NCI-H345 treated with DMSO at 0.1 percent for 48 hours (cell line): ENCODE results near the gene RPS15.

Experiments used
- DNase-seq: peaks from one replicate; lab custom pipeline; 2025; ENCODE audit not compliant: unreplicated experiment; lab: John Stamatoyannopoulos, UW

RPS15 gene

DNA sequence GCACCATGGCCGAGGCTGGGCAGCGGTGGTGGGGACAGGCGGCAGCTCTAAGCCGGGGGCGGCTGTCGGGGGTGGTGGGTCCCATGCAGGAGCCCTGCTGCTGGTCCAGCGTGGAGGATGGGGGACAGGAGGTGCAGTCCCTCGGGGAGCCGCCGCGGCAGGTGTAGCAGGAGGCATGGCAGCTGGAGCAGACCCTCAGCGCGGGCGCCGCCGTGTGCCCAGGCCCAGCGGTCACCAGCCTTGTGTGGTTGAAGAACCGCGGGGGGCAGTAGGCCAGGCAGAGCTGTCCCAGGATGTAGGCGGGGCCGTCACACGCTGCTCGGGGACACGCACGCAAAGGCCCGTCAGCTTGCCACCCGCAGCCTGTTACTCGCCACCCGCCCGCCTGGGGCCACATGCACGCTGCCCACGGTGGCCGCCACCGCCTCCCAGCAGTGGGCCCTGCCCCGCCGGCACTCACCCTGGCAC lies 43.7 kb downstream of the RPS15 start:
- no peak for DNase-seq

DNA sequence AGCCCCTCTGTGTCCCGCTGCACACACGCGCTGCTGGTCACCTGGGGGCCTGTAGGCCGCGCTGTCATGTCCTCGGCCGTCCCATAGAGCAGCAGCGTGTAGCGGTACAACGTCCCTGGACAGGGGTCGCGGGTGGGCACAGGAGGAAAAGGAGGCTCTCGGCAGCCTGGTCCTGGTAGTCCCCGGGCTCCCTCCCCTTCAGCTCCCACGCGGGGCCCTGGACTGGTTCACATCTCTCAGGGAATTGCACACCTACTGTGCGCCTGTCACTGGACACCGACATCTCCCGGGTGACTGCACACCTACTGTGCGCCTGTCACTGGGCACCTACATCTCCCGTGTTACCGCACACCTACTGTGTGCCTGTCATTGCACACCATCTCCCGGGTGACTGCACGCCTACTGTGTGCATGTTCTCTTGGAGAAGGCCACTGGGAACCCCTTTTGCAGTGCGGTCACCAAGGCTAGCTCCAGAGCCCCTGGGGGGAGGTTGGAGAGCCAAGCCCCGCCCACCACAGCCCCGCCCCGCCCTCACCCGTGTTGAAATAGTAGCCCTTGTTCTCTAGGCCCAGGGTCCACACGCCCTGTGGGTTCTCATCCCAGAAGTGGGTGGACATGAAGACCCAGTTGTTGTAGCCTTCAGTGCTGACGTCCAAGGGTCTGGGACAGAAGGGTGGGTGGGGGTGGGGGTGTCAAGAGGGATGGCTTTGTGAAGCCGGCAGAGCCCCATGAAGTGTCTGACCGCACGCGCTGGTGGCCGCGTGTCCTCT lies 44.4 kb downstream of the RPS15 start:
- no peak for DNase-seq

DNA sequence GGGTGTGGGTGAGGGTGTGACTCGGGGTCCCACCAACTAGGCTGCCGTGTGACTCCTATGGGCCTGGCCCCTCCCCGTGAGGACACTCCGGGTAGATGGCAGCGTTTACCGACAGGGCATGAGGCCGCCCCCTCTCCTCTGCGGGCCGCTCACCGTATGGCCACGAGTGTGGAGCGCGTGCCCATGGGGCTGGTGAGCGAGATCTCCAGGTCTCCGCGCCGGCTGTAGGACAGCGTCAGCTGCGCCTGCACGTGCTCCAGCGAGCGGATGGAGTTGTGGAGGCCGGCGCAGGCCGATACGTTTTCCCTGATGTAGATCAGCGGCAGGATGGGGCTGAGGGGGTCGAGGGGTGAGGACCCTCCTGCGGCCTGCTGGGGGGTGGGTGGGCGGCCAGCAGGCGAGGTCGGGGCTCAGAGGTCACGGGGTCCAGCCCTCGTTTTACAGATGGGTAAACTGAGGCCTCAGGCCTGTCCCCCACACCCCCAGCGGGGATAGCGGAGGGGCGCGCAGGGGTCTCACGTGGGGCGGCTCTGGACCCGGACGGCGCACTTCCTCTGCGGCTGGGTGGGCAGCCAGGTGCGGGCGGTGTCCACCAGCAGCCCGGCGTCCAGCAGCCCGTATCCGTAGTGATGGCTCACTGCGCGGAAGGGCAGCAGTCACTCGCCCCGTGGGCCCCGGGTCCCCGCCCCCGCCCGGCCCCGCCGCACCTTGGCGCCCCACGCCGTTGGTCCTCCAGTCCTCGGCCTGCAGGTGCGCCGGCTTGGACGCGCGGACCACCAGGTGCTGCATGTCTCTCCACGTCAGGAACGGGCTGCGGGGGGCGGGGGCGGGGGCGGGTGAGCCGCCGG lies 45.2 kb downstream of the RPS15 start:
- DNase-seq, result no peak

DNA sequence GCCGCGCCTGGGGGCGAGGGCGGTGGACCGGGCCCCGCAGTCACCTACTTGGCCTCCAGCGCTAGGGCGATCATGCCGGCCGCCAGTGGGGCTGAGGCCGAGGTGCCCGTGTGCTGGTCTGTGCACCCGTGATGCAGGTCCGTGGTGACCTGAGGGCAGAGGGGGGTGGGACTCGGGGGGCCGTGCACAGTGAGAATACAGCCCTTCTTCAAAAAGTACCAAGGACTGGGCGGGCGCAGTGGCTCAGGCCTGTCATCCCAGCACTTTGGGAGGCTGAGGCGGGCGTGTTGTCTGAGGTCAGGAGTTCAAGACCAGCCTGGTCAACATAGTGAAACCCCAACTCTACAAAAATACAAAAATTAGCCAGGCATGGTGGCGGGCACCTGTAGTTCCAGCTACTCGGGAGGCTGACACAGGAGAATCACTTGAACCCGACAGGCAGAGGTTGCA lies 45.8 kb downstream of the RPS15 start:
- no peak for DNase-seq

DNA sequence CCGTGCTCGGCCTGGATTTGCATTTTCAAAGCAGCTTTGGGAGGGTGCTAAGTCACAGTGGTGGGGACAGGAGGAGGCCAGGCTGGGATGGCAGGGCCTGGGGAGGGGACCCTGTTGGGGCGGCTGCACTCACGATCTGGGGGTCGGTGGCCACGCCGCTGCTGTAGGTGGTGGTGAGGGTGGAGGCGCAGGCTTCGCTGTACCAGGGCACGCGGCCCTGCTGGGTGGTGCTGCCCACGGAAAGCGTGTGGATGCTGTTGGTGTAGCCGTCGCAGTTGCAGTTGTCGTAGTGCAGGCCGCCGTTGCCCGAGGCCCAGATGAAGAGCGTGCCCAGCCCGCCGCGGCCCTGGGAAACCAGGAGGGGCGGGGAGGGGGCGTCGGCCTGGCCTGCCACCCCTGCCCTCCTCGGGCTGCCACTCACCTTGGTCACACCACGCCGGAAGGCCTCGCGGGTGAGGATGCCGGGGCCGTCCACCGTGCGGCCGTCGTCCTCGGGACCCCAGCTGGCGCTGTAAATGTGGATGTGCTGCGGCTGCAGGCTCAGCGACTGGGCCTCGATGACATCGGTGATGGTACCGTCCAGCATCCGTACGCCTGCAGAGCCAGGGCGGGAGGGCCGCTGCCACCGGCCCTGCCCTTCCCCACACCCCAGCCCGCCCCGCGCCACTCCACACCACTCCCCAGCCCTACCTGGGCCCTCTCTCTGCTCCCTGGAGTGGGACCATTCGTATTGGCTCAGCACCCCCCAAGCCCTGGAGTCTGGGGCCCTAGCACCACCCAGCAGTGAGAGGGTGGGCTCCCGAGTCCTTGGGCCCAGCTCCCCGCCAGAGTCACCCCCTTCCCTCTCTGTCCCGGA lies 48.8 kb downstream of the RPS15 start:
- DNase-seq, result no peak

DNA sequence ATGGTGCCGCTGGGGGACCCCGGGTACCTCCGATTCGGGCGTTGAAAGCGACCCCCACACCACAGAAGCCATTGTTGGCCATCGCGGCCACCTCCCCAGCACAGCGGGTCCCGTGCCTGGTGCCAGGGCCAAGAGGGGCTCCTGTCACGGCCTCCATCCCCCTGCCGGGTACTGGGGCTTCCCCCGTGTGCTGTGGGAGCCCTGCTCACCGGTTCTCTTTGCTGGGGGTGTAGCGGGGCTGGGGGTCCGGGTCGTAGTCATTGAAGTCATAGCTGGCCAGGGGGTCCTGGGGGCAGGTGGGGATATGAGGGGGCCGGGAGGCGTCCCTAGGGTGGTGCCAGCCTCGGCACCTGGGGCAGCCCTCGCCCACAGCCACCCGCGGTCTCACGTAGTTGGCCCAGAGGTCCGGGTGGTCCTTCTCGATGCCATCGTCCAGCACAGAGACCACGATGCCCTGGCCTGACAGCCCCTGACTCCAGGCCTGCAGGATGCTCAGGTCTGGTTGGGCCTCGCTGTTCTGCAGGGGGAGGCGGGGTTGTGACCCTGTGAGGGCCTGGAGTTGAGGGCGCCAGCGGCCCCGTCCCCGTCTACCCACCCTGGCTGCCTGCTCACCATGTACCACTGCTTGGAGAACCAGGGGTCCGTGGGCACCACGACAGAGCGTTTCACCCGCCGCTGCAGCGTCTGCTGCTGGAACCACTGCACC lies 49.5 kb downstream of the RPS15 start:
- no peak for DNase-seq

DNA sequence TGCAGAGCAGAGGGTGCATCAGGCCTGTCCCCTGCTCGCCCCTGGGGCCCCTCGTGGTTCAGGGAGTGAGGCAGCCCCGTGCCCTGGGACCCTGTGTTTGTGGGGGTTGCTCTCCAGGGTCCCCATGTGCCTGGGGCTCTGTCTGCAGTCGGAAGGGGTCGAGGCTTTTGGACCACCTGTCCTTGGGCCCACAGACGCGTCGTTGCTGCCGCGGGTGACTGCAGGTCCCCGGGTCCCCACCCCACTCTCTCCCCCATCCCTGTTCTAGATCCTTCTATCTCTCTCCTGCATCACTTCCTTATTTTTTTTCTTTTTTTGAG lies 50.0 kb downstream of the RPS15 start:
- no peak for DNase-seq

- DNase-seq, result no peak
These were observed 51.5 kb downstream of the RPS15 start for GRCh38 chr19:1489463-1490310.
